Mammary epithelial cell (primary cell): ENCODE results near the gene SERTAD1.

Source experiments
- EZH2 ChIP-seq: IDR thresholded peaks from 2 replicates; pipeline ENCODE4 v1.6.1; 2012; ENCODE audit warnings: low read length, inconsistent platforms, borderline replicate concordance
- TF ChIP-seq, protein P1 (sequence below), 2 donors: IDR thresholded peaks in 1 of 2; conservative IDR thresholded peaks in 1 of 2; 2 replicates each; pipeline ENCODE4 v1.5.1; 2011 to 2012; ENCODE audit warnings: inconsistent platforms in 2 of 2, low read length in 2 of 2, mild to moderate bottlenecking in 2 of 2, control low read depth in 1 of 2, low read depth in 1 of 2; ENCODE audit not compliant: insufficient read depth in 1 of 2; ENCODE audit errors: extremely low read depth in 1 of 2

DNA sequence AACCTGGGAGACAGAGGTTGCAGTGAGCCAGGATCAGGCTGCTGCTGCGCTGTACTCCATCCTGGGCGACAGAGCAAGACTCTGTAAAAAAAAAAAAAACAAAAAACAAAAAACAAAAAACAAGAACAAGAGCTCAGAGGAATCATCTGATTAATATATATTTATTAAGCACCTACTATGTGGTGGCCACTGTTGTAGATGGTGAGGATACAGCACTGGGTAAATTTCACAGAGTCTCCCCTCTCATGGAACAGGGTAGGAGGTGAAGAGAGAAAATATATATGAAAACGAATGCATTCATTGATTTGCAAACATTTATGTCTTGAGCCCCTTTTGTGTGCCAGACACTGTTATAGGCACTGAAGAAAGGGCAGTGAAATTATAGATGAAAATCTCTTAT lies 5.9 kb upstream of the SERTAD1 start:
- TF ChIP-seq, protein P1, sequence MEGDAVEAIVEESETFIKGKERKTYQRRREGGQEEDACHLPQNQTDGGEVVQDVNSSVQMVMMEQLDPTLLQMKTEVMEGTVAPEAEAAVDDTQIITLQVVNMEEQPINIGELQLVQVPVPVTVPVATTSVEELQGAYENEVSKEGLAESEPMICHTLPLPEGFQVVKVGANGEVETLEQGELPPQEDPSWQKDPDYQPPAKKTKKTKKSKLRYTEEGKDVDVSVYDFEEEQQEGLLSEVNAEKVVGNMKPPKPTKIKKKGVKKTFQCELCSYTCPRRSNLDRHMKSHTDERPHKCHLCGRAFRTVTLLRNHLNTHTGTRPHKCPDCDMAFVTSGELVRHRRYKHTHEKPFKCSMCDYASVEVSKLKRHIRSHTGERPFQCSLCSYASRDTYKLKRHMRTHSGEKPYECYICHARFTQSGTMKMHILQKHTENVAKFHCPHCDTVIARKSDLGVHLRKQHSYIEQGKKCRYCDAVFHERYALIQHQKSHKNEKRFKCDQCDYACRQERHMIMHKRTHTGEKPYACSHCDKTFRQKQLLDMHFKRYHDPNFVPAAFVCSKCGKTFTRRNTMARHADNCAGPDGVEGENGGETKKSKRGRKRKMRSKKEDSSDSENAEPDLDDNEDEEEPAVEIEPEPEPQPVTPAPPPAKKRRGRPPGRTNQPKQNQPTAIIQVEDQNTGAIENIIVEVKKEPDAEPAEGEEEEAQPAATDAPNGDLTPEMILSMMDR (conservative IDR thresholded peaks at IDR 0.05 in 1 of 2, IDR thresholded peaks at IDR 0.05 in 1 of 2; ENCODE audit: extremely low read depth in 1 of 2, insufficient read depth in 1 of 2, low read depth in 1 of 2, low read length in 2 of 2), result no peak
- TF ChIP-seq EZH2, result no peak
